Stimulated activated CD4-positive, alpha-beta T cell treated with anti-CD3 and anti-CD28 coated beads, Interleukin-4, amount 100 ng/mL, for 4 hours (primary cell): ENCODE measurements around the gene WDR17.
"Not testable (repeated sequence)": the region's sequence is repeated elsewhere in the genome, so short reads cannot be mapped to it uniquely, and the experiment has no call there.

Experiments used
- DNase-seq, 2 experiments: peaks; one replicate each; pipeline ENCODE4 v3.0.0-alpha.2; 2020

Gene WDR17

GRCh38 chr4:176195184-176195978 is 129.7 kb downstream of the WDR17 start, which contains the start of gene SPATA4:
TSS of gene SPATA4 (minus strand) at chr4:176195585. CDS start at chr4:176195562, 23 bp downstream.
- DNase-seq: peak; percentile 91 to 92

GRCh38 chr4:176198316-176198903 is 132.8 kb downstream of the WDR17 start:
- DNase-seq: no peak

GRCh38 chr4:176205299-176205698 is 139.7 kb downstream of the WDR17 start:
- DNase-seq: no peak

GRCh38 chr4:176207839-176208238 is 142.2 kb downstream of the WDR17 start:
- DNase-seq: no peak

- no peak for DNase-seq
Observed at GRCh38 chr4:176209535-176209934, 143.9 kb downstream of the WDR17 start.

GRCh38 chr4:176210101-176210500 is 144.5 kb downstream of the WDR17 start:
- DNase-seq: no peak

GRCh38 chr4:176210579-176211296 is 145.1 kb downstream of the WDR17 start:
- DNase-seq: no peak

- DNase-seq: not testable (repeated sequence)
Observed at GRCh38 chr4:176212351-176212750, 146.7 kb downstream of the WDR17 start.

- DNase-seq: no peak
Observed at GRCh38 chr4:176217510-176217909, 151.9 kb downstream of the WDR17 start.

- no peak for DNase-seq
Observed at GRCh38 chr4:176222149-176222548, 156.5 kb downstream of the WDR17 start.

- DNase-seq: no peak
Observed at GRCh38 chr4:176223561-176223960, 157.9 kb downstream of the WDR17 start.

- no peak for DNase-seq
Observed at GRCh38 chr4:176226736-176227135, 161.1 kb downstream of the WDR17 start.

GRCh38 chr4:176229645-176230044 is 164.0 kb downstream of the WDR17 start:
- DNase-seq: no peak
